ENCODE measurements around the gene FAN1.
"Not testable (repeated sequence)": the region's sequence is repeated elsewhere in the genome, so short reads cannot be mapped to it uniquely, and the experiment has no call there.

Gene FAN1

DNA sequence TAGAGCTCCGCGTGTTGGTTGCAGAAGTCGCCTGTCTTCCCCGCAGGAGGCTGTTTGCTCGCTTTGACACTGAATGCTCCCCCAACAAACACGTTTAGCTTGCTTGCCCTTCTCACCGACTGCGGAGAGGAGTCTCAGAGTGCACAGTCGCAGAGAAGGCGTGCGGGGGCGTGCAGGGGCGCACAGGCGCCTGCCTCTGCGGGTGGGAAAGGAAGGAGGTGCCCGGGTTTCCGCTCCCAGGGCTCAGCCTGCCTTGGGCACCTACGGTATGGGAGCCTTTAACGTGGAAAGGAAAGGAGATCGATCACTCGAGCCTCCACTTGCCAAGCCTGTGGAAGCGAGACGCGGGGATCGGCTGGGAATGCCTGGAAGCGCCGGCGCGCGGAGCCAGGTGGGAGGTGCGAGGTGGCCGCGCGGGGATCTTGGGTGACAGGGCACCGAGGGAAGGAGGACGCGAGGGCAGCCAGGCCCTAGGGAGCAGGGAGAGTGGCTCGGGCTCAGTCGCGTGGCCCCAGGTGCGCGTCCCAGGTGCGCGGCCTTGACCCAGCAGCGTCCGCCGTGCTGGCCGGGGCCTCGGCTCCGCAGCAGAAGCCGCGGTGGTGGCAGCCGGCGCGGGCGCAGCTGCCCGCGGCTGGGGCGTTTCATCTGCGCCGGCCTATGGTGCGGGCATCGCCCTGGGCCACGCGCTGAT is at the start of gene FAN1:
Gene FAN1 (plus strand): TSS at position 419 of the 691 bp plus-strand sequence. CDS start 749 bp downstream, outside the sequence.
- peak; percentile 76 for DNase-seq

DNA sequence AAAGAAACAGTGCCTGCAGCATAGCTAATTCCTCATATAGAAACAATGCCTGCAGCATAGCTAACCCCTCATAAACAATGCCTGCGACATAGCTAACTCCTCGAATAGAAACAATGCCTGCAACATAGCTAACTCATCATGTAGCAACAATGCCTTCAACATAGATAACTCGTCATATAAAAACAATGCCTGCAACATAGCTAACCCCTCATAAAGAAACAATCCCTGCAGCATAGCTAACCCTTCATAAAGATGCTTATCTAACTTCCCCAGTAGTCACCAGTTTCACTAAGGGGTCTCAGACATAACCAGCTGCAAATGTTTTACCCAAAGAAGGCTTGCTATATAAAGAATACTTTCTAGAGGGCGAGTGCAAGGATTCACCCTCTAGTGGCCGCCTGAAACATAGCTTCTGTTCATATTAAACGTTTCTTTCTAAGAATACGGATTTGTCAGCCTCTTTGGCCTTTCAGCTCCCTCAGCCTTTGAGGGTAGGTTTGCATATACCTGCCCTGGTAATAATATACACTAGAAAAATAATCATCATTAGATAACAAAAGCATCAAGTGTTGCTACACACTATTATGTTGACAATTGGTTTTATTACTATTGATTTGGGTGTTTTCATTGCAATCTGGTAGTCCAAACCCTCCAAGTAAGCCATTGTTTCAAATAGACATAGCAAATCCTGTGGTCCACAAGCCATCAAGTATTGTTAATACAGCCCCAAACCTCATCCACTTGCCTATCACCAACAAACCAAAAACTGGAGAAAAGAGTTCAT is 44.4 kb upstream of the FAN1 start:
- DNase-seq: peak; percentile 9

DNA sequence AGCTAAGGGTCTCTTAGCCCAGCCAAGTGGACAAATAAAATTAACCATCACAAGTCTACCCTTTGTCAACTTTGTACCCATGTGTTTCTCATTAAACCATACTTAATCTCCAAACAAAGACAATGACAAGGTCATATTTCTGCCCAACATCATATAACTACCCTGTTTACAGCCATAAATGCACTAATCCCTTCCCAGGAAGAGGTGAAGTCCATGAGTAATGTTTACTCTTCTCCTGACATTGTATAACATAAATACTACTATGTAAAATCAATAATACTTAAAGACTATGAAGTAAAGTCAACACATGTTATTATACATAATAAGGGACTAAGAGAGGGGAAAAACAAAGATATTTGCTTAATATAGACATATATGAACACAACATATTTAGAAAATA is 38.5 kb upstream of the FAN1 start:
- DNase-seq: no peak

DNA sequence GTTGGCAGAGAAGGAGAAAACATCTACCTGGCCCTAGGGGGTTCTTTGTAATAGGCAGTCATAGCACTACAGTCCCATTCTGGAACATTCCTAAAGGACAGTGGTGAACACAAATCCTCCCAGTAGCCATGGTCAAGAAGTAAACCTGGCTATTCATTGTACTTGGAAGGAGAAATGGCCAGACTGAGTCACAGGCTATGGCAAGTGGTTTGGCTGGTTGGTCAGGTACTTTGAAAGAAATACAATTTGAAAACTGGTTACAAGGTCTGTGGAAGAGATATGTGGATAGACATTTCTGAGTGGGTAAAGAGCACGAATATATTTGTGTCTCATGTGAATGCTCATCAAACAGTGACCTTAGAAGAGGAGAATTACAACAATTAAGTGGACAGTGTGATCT is 33.0 kb upstream of the FAN1 start:
- DNase-seq: no peak

DNA sequence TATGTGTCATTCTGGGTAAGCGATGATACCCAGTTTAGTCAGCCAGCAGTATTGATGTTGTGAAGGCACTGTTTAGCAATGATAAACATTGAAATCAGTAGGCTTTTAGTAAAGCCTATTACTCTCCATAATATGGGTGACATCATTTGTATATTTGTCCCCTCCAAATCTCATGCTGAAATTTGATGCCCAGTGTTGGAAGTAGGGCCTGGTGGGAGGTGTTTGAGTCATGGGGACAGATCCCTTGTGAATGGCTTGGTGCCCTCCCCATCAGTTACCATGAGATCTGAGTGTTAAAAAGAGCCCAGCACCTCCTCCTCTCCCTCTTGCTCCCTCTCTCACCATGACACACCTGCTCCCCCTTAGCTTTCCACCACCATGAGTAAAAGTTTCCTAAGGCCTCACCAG is 31.4 kb upstream of the FAN1 start:
- no peak for DNase-seq

DNA sequence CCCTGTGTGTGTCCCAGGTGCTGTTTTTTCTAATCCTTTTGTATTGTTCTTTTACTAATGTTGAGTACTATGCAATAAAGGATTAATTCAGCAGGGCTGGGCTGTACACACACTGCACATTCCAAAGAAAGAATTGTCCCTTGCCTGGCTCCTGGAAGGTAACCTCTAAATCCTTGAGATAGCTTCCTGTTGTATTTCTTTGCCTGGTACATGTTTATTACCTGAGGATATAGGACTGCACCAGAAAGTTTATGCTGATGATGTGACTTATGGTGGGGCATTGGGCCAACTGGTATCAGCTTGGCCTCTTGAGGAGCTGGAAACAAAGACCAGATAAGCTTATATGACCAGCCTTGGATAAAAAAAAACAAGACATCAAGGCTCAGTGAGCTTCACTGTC is 26.6 kb upstream of the FAN1 start:
- no peak for DNase-seq

DNA sequence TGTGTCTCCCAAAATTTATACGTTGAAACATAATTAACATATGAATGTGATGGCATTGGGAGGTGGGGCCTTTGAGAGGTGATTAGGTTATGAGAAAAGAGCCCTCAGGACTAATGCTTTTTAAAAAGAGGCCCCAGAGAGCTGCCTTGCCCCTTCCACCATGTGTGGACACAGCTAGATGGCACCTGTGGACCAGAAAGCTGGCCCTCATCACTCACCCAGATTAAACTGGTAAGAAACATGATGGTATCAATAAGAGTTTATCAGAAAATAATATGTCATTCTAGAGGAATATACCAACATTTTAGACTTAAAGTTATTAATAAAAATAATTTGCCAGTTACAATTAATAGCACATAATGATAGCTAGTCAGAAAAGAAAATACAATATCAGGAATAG is 25.2 kb upstream of the FAN1 start:
- DNase-seq: no peak

DNA sequence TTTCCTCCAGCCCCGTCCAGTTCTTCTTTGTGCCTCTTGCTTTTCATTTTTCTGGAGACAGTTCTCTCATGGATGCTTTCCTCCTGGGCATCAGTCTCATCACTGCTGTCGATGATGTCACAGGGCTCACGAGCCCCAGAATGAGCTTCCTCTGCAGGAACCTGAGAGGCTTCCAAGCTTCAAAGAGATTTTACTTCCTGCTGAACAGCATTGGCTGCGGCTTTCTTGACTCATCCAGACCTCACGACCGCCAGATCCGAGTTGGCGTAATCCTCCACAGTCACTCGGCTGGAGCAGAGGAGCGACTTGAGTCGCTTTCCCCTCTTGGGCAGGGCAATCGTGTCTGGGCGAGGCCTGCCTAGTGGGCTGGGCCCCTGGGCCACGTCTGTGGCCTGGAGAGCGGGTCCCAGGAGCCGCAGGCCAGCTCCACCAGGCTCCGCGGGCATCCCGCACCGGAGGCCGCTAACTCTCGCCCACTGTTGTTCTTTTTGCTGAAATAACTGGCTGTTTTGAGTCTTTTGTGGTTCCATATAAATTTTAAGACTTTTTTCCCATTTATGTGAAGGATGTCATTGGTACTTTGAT is 20.8 kb upstream of the FAN1 start:
- no peak for DNase-seq

DNA sequence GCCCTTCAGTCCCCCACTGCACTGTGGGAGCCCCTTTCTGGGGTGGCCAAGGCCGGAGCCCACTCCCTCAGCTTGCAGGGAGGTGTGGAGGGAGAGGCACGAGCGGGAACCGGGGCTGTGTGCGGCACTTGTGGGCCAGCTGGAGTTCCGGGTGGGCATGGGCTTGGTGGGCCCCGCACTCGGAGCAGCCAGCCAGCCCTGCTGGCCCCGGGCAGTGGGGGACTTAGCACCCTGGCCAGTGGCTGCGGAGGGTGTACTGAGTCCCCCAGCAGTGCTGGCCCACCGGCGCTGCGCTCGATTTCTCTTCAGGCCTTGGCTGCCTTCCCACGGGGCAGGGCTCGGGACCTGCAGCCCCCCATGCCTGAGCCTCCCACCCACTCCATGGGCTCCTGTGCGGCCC is 20.0 kb upstream of the FAN1 start:
- DNase-seq: not testable (repeated sequence)

DNA sequence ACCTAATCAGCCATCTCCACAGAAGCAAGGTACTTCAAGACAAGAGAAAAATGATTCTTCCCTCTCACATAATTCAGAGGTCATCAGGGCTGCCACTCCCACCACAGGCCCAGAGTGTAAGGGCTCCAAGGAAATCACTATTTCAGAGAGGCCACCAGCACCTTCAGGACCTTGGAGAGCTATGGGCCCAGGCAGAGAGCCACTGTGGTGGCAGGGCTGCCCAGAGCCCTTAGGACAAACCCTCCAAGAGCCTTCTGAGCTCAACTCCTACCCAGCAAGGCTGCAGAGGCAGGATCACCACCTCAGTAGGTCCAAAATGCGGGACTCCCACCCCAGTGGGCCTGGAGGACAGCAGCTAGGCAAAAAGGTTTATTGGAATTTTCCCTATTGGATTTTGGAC is 17.9 kb upstream of the FAN1 start:
- DNase-seq: no peak

DNA sequence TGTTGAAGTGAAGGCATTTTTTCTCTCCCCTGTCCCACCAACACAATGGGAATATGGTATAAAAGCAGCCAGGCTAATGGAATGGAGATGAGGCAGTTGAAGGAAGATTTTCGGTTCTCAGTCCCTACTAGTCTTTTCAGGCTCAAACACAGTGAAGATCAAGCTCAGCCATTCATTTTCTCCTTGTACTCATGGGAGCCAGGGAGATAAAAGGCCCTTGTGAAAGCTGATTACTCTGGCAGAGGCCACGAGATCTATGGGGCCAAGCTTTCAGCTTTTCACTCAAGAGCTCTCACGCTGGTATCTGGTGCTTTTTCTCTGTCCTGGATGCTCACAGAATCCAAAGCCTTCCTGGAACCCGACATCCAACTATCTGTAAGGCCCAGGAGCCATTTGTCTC is 14.5 kb upstream of the FAN1 start:
- no peak for DNase-seq

DNA sequence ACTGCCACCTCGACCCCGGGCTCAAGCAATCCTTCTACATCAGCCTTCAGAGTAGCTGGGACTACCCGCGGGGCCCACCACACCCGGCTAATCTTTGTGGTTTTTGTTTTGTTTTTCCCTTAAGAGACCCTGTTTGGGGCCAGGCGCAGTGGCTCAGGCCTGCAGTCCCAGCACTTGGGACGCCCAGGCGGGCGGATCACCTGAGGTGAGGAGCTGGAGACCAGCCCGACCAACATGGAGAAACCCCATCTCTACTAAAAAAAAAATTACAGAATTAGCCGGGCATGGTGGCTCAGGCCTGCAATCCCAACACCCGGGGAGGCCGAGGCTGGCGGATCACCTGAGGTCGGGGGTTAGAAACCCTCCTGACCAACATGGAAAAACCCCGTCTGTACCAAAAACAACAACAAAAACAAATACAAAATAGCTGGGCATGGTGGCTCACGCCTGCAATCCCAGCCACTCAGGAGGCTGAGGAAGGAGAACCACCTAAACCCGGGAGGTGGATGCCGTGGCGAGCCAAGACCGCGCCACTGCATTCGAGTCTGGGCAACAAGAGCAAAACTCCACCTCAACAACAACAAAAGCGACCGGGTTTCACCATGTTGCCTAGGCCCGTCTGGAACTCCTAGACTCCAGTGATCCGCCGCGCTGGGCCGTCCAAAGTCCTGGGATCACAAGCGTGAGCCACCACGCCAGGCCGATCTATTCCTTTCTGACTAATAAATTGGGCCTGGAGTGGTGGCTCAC is 8.1 kb upstream of the FAN1 start:
- no peak for DNase-seq

DNA sequence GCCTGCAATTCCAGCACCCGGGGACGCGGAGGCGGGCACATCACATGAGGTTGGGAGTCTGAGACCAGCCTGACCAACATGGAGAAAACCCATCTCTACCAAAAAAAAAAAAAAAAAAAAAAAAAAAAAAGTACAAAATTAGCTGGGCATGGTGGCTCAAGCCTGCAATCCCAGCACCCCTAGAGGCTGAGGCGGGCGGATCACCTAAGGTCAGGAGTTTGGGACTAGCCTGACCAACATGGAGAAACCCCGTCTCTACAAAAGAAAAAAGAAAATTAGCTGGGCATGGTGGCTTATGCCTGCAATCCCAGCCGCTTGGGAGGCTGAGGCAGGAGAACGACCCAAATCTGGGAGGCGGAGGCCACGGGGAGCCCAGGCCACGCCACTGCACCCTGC is 7.5 kb upstream of the FAN1 start:
- DNase-seq: no peak

DNA sequence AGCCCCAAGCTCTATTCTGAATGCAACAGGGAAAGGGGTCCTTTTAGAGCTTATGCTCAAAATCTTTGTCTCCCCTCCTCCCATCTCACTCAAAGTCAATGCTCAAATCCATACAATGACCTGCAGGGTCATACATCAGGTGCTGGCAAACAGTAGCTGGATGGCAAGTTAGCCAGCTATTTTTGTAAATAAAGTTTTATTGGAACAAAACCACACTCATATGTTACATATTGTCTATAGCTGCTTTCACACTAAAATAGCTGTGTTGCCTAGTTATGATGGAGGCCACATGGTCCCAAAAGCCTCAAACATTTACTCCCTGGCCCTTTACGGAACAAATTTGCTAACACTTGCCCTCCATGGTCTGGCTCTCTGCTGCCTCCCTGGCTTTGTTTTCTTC is 1.8 kb upstream of the FAN1 start:
- no peak for DNase-seq

DNA sequence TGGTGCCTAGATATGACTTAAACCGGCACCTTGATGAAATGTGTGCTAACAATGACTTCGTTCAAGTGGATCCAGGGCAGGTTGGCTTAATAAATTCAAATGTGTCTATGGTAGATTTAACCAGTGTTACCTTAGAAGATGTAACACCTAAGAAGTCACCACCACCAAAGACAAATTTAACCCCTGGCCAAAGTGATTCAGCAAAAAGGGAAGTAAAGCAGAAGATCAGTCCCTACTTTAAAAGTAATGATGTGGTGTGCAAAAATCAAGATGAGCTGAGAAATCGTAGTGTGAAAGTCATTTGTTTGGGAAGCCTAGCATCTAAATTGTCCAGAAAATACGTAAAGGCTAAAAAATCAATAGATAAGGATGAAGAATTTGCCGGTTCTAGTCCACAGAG is 1.1 kb downstream of the FAN1 start:
- no peak for DNase-seq

DNA sequence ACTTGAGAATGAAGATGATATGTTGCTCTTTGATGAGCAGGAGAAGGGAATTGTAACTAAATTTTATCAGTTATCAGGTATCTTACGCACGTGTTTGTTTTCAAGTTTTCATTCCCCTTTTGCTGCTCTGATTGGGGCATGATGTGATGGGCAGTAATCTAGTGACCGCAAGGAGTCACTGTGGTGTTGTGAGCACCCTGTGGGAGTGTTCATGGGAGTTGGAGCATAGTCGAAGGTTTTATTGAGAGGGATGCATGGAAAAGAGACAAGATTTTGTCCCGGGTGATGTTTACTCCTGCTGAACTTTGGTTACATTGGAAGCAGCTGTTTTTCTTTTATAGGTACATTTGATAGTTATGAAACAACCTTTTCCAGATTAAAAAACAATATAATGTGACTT is 2.1 kb downstream of the FAN1 start:
- no peak for DNase-seq

DNA sequence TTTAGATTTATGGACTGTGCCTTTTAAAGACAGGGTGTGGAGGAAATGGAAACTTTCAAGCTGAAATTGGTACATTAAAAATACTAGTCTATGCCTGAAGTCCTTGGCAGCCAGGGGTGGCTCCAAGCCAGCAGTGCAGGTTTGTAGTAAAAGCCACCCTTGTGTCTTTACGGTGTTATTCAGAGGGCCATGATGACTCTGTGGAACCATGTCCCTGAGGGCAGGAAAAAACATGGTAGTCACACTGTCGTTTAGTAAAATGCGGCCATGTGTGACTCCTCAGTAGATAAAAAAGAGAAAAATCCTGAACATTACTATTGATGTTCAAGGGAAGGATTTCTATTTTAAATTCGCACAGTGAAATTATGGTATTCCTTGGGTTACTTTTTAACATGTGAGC is 2.7 kb downstream of the FAN1 start:
- DNase-seq: no peak

DNA sequence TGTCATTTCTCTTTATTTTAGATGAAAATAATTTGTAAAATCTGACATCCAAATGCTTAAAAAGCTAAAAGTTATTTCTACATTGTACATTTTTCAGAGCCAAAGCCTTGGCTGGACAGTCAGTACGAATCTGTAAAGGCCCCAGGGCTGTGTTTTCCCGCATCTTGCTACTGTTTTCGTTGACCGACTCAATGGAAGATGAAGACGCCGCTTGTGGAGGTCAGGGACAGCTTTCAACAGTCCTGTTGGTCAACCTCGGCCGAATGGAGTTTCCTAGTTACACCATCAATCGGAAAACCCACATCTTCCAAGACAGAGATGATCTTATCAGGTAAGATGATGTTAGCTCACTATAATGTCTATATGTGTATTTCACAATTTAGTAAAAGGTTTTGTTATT is 10.0 kb downstream of the FAN1 start:
- no peak for DNase-seq

DNA sequence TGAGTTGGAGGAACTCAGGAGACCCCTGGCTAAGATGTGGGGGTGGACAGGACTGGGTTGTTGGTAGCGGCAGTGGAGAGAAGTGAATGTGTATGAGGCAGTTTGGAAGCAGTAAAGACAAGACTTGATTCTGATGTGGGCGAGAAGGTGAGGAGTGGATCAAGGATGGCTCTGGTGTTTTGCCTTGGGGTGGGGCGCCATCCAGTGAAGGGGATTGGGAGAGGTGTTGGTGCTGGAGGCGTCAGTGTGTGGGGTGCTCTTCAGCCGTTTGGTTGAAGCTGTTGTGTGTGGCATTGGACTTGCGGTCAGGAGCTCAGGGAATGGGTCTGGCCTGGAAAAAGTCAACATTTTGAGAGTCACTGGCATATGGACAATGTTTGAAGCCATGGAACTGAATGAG is 13.3 kb downstream of the FAN1 start:
- DNase-seq: no peak

DNA sequence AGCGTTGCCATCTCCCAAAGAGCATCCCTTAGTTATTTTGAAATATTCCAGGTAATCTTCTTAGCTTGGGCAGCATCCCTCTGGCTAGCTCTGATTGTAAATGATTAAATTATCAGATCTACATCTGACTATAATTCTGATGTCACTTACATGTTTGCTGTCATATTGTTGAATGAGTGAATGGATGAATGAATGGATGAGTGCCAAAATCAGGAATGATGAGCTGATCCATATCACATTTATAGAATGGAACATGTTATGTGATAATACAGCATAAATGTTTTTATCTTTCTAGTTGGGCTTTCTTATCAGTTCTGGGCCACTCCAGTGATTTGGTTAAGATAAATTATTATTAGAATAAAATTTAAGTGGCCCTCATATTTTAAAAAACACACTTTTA is 14.0 kb downstream of the FAN1 start:
- DNase-seq: no peak

DNA sequence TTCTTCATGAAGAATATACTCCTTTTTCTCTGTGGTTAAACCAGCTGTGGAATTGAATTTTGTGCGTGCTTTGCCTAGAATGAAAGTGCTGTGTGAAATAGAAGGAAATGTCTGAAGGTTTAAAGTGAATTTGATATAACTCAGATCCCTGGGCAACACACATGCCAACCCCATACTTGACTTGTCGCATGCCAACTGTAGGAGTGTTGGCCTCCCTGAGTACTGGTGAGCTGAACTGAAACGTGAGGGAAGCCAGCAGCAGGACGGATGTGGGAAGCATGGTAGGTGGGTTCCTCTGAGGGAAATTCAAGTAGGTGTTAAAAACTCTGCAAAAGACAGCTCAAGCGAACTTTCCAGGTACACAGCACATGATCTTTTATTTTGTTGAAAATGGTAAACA is 14.7 kb downstream of the FAN1 start:
- no peak for DNase-seq

DNA sequence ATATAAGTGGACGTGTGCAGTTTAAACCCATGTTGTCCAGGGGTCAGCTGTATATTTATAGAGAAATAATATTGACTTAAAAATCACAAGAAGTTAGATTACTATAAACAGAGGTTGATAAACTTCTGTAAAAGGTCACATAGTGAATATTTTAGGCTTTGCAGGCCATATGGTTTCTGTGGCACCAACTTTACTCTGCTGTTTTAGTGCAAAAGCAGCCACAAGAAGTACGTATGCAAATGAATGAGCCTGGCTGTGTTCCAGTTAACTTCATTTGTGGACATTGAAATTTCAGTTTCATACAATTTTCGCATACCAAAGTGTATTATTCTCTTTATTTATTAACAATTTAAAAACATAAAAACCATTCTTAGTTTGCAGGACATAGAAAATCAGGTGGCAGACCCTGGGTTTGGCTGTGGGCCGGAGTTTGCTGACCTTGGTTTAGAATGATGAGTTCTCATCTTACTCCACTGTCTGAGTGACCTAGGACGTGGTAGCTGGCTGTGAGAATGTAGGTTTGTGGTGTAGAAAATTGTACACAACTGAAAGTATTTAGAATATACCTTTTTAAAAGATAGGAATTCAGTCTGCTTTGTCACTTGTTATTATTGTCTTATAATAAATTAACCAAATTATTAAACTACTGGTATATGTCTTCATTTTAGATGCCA is 16.3 kb downstream of the FAN1 start:
- DNase-seq: no peak

DNA sequence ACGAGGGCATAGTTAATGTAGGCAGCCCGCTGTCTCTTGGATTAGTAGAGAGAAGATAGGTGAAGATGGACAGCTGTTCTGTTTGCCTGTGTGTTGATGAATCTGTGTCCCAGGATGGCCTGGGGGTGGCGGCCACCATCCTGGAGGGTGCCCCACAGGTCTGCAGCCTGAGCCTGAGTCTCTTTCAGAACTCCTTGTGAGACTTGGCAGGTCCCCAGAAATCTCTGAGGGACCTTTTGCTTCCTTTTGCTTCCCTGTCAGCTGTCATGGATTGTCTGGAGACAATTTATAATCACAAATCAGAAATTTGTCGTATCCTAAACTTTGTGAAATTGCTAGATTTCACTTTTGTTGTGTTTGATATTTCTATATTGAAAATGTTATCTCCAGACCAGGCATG is 17.4 kb downstream of the FAN1 start:
- DNase-seq: no peak

All from inflammatory macrophage treated with lipopolysaccharide for 4 hours (primary cell).